ENCODE measurements around the gene TTR.

TTR gene

DNA sequence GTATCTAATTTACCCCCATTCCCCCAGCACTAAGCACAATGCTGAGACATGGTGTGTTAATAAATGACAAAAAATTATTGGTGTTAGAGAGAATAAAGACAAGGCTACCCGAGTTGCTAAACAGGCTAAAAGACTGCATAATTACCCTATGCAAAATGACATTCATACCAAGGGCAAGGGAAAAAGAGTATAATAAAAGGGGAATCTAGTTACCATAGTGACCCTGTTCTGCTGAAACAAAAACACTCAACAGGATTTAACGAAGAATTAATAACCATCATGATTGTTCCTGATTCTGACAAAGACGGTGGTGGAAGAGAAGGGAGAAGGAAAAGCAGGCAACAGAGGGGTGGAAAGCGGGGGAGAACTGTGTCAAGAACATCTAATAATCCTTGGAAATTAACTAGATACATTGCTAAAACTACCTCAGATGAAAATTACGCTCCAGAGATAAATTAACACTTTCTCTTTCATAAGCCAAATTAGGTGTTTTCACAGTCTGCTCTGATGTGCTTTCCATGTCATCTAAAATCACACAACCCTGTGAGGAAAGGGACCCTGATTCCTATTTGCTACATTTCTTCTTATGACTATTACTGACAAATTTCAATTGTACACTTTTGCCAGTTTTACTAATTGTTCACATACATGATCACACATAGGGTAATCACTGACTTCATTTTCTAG lies 25.5 kb downstream of the TTR start:
- no peak for DNase-seq

DNA sequence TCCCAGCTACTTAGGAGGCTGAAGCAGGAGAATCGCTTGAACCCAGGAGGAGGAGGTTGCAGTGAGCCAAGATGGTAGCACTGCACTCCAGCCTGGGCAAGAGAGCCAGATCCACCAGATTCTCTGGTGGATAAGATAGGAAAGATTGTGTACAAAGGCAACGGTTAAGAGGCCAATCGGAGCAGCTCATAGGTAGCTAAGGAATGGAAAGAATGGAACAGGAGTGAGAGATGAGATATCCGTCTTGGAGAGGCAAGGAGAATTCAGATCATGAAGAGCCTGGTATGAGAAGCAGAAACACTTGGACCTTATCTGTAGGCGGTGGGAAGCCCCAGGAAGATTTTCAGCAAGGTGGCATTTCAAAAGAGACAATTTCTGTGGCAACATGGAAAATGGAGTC lies 27.1 kb downstream of the TTR start:
- DNase-seq = no peak

DNA sequence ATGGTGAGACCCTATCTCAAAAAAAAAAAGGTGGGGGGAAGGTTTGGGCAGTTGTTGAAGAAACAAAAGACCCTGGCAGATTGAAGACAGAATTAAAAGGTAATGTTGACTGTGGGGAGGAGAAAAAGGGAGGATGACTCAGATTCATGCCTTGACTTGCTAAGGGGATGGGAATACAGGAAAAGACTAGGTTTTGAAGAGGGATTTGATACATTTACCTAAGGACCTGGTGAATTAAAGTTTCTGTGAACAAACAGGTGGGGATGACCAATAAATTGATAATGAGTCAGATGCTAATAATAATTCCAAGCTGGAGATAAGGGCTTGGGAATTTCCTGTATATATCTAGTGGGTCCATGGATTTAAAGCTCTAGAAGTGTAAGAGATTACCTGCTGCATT lies 27.6 kb downstream of the TTR start:
- DNase-seq = no peak

DNA sequence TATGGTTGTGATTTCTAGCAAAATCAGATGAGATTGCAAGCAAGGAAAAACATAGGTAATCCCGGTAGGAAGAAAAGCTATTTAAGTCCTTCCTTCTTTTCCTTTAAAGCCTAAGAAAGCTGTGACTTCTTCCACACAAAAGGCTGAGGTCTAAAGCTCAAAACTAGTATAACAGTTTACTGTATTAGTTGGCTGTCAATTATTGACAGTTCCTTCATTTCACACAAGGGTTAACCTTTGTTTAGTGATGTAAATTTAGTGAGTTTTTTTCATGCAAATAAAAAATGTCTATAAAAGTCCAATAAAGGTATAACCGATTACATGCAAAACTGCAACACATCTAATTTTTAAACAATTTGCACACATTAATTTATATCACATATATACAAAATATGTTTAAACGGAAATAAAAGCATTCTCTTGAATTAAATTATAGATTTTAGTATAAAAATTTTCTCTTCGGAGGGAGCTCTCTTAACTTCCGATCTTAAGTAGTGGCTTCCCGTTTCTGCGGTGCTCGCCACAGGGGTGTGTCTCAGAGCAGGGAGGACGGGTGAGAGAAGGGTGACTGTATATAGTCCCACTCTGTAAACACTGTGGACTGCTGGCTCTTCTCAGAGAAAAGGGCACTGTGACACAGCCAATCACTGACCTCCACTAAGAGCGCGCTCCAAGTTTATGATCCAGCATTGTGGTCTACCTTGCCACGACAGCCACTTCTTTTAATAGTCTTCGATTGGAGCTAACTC lies 33.4 kb downstream of the TTR start:
- no peak for DNase-seq

DNA sequence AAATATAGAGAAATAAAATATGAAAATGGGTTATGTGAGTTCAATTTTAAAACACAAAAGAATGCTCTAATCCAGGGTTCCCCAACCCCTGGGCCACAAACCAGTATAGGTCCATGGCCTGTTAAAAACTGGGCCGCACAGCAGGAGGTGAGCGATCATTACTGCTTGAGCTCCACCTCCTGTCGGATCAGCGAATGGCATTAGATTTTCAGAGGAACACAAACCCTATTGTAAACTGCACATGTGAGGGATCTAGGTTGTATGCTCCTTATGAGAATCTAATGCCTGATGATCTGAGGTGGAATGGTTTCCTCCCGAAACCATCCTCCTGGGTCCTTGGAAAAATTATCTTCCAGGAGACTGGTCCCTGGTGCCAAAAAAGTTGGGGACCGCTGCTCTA lies 34.7 kb downstream of the TTR start:
- DNase-seq = no peak

DNA sequence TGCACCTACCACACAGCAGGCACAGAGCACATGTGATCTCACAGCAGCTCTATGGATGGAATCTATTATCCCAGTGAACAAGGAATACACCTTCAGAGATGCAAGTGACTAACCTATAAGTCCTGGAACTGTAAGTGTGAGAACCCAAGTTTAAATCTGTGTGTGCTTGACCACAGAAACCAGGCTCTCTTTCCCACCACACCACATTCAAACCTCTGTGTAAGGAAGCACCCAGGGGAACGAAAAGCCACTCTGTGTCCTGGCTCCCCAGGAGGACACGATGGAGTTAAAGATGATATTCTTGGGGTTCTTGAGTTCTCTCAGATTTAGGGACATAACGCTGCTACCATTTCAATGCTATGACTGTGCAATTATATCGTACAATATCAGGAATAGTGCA lies 38.9 kb downstream of the TTR start:
- no peak for DNase-seq

DNA sequence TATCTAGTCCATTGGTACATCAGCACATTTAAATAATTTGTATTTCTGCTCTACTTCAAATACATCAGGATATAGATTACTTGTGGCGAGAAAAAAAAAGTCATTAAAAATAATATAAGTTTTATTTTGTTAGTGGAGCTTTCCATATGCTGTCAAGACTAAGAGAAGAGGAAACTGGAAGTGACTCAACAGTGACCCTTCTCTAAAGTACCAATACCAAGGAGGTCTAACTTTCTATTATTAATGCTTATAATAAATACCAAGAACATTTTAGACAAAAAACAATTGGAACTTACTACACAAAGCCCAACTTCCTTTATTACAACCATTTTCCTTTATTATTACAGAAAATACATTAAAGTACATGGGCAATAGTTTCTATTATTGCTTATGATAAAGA lies 39.8 kb downstream of the TTR start:
- DNase-seq = no peak

DNA sequence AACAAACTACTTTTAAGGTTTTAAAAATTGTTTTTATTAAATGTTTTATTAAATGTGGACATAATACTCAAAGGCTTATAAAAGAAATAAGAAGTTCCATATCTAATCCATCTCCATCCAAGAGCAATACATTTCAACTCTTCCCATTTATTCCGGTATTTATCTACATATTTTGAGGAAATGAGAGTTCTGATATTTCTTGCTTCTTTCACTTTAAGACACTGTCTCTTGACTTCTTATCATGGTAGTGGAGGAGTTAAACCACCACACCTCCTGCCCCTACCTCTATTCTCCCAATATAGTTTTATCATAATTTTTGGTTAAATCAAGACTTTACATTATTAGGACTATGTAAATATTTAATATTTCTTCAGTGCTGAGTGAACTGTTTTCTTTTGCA lies 40.7 kb downstream of the TTR start:
- DNase-seq = no peak

DNA sequence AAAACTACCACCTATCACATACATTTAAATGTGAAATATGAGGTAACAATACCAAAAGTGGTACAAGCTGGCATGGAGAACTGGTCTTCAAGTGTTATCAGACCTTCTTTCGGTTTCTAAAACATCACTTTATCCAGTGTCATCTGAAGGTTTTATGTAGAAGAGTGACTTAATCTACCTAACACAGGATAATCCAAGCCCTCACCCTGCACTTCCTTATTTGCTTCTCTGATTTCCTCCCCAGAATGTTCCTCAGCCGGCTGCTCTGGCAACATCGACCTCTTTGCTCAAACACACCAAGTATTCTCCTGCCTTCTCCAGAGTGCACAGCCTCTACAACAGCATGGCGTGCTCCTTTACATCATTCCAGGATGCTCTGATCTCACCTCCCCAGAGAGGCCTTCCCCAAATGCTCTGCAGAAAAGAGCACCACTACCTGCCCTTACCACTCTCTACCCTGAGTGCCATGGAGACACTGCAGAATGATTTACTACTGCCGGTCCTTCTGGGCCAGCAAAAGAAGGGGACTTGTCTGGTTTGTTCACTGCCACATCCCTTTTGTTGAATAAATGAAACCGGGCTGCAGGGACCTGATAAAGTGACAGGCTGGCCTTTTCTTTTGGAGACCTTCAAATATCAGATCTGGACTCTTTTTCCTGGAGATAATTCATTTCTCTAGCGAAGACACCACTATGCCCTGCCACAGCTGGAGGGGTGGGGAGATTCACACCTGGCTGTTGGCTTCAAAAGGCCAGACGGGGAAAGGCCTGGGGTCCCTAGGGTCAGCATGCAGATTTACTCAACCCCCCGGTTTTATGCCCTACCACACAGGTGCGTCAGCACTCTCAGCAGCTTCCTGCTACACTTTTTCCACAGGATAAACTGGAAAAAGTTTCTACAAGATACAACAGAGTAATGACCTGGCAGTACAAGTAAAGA lies 42.0 kb downstream of the TTR start:
- DNase-seq = no peak

DNA sequence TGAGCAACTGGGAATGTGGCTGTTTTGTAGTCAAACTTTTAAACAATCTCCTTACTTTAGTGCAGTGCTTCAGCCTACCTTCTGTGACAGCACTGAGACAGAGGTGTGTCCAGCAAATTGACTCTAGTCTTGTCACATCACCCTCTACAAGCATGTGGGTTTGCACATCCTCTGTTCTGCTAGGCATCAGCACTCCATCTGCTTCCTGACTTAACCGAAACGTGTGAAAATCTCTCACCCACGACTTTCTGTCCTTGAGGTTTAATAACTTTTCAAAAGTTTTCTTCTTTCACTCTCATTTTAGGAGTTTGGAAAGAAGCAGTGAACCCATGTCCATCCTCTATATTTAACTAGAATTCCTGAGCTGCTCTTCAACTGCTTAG lies 42.6 kb downstream of the TTR start:
- no peak for DNase-seq

DNA sequence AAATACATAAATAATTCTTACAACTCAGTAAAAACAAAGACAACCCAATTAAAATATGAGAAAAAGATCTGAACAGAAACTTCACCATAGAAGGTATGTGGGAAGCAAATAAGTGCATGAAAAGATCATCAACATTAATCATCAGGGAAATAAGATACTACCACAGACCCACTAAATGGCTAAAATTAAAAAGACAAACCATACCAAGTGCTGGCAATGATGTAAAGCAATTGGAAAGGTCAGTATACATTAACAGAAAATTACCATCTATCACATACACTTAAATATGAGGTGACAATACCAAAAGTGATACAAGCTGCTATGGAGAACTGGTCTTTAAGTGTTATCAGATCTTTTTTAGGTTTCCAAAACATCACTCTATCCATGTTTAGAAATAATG lies 44.7 kb downstream of the TTR start:
- no peak for DNase-seq

DNA sequence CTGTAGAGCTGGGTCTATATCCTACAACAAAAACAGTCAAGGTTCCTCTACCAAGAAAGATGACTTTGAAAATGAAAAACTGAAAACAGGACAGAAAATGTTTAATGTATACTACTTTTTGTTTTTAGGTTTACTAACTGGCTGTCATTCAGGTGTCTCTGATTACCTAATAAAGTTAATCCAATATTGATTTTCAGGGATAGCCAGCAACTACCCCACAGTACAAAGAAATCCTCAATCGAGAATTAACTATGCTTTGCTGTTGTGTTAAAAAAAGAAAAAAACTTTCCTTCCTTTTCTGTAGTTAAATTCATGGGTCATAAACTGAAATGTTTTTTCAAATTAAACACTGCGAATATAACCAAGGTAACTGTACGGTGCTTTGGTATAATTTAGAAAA lies 45.8 kb downstream of the TTR start:
- DNase-seq = no peak

DNA sequence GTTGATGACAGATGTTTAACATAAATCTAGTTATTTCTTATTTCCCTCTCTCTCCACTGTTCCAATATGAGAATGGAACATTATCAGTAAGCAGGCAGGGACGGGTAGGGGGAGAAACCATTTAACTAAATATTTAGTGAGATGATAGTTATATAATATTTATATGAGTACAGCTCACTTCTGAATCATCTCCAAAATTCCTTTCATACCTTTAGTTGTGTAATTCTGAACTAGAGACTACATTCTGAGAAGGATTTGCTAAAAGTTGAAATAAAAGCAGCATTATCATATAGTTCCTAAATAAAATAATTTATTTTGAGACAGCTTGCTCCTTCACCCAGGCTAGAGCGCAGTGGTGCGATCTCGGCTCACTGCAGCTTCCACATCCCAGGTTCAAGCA lies 51.3 kb downstream of the TTR start:
- no peak for DNase-seq

DNA sequence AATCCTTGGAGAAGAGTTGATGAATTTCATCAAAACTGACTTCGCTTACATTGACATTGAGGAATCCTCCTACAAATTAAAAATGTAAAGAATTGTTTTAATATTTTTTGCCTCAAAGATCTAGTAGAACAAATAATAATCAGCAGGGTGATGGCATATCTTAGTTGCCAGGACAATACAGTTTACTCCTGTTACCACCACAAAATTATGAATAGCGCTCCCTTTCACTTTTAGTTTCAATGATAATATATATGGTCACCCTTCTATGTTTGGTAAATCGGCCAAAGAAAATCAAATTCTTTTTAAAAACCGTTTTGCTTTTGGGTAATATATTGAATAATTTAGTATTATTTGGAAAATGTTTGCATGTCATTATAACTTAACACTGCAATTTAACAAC lies 53.7 kb downstream of the TTR start:
- no peak for DNase-seq

DNA sequence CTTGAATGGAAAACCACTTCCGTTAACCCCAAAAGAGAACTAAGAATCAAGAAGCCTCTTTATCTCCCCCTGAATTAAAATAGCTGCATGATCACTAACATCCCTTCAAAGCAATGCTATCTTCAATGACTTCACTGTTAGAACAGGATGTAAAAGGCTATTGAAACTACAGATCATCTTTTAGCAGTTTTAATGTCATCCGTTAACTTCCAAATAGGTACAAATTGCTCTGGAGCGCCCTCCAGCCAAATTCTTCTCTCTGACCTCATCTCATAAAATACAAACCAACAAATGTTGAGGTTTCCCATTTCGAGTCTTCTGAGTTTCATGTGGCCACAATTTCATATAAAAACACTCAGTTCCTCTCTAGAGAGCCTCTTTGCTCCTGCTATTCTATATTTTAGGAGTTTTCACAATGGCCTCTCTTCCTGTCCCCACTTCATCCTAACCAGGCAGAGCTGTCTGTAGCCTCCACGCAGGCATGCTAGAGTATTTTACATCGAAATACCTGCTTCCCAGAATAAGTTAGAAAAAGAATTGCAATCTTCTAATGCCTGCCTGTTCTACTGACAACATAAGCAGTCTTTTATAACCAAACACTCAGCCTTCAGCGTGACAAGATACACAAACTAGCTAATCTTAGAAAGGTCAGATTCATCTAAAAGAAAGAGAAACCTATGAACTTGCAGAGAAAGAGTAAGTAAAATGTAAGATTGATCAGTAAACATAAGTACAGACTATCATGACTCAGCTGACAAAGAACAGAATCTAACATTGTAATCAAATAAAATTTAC lies 54.9 kb downstream of the TTR start:
- no peak for DNase-seq

DNA sequence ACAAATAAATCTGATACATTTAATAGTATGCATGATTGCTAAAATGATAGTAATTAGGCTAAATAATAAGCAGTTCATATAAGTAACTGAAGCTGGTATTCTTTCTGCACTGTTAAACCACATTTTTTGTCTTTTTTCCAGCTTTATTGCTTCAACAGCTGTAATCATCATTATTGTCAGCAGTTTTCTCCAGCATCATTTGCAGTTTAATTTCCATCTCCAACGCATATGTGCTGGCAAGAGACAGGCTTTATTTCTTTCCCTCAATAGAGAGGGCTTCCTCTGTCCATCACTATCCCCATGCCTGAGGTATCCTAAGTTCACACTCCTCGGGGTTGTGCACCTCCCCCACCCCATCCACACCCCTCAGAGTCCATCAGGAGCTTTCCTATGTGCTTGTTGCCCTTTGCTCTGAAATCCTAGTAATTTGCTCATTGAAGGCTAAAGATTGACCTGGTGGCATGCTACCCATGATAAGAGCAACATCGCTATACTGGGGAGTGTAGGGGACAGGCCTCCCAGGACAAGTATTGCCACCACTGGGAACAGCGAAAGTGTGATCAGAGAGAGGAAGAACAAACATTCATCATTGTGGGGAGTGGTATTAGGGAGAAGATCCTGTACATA lies 55.6 kb downstream of the TTR start:
- no peak for DNase-seq

Data from NCI-H2029 (cell line).